H1 (cell line): ENCODE measurements around the gene PHC2. TPM values are rescaled to one million over a fixed set of nuclear protein-coding genes. Genes with fewer than 3 reads are reported as not detected.

Experiments
- CTCF ChIA-PET: fragments of 300-600 bp; sonication (Branson Sonifier 250); formaldehyde crosslinking; loops from one replicate; lab custom pipeline; 2021; ENCODE audit not compliant: partially characterized antibody; lab: Charles Lee
- POLR2A ChIA-PET: fragments of 300-600 bp; sonication (Branson Sonifier 250); formaldehyde crosslinking; loops from one replicate; lab custom pipeline; 2021; ENCODE audit warnings: inconsistent platforms; ENCODE audit not compliant: partially characterized antibody; lab: Charles Lee
- DNase-seq, 2 experiments: peaks; one replicate each; pipeline versions ENCODE4 v3.0.0 to v3.0.0-alpha.2; 2010 to 2022; ENCODE audit warnings: low spot score in 2 of 2, low read depth in 1 of 2, mixed read lengths in 1 of 2
- FAIRE-seq: peaks from 2 replicates; lab custom pipeline; 2011; peaks lifted over from hg19 to GRCh38; lab: Jason Lieb, UNC
- H2AFZ ChIP-seq: 2 replicates; pipeline ENCODE4 v1.8.1; 2012; ENCODE audit warnings: low read length, inconsistent platforms
- H2AK5ac ChIP-seq: 2 replicates; pipeline ENCODE4 v1.6.1; 2013; ENCODE audit warnings: low read depth, low read length
- H2BK120ac ChIP-seq: replicated peaks from 2 replicates; pipeline ENCODE3; 2013; ENCODE audit warnings: low read depth, low read length, inconsistent platforms
- H2BK12ac ChIP-seq: 2 replicates; pipeline ENCODE4 v1.6.1; 2013; ENCODE audit warnings: low read depth, low read length
- H2BK15ac ChIP-seq: 2 replicates; pipeline ENCODE4 v1.6.1; 2013; ENCODE audit warnings: low read length
- H2BK20ac ChIP-seq: 2 replicates; pipeline ENCODE4 v1.6.1; 2013; ENCODE audit warnings: low read length
- H2BK5ac ChIP-seq: 2 replicates; pipeline ENCODE4 v1.6.1; 2013; ENCODE audit warnings: low read depth, low read length
- H3K14ac ChIP-seq: 2 replicates; pipeline ENCODE4 v1.6.1; 2013; ENCODE audit warnings: inconsistent platforms; ENCODE audit not compliant: insufficient read length
- H3K18ac ChIP-seq: 2 replicates; pipeline ENCODE4 v1.6.1; 2013; ENCODE audit warnings: low read length; ENCODE audit errors: extremely low read depth
- H3K23ac ChIP-seq: 2 replicates; pipeline ENCODE4 v1.6.1; 2013; ENCODE audit warnings: inconsistent platforms; ENCODE audit not compliant: insufficient read length
- H3K23me2 ChIP-seq: 2 replicates; pipeline ENCODE4 v1.6.1; 2013; ENCODE audit warnings: low read depth, low read length
- H3K27ac ChIP-seq: 2 replicates; pipeline ENCODE4 v1.6.1; 2011; ENCODE audit warnings: low read depth, low read length, inconsistent platforms
- H3K27me3 ChIP-seq, 4 experiments: replicated peaks in 1 of 4; 1 replicate in 1 of 4; 2 replicates in 3 of 4; pipeline versions ENCODE4 v1.6.1 to v1.8.1; 2011 to 2013; ENCODE audit warnings: low read length in 3 of 4, mild to moderate bottlenecking in 3 of 4, inconsistent platforms in 2 of 4, mixed read lengths in 2 of 4, moderate library complexity in 1 of 4; ENCODE audit not compliant: control insufficient read depth in 3 of 4, insufficient read depth in 3 of 4; ENCODE audit errors: extremely low read depth in 1 of 4
- H3K36me3 ChIP-seq, 4 experiments: 2 replicates each; pipeline versions ENCODE4 v1.6.1 to v1.8.1; 2011 to 2013; ENCODE audit warnings: mild to moderate bottlenecking in 4 of 4, low read length in 3 of 4, moderate library complexity in 2 of 4, control low read depth in 1 of 4, inconsistent platforms in 1 of 4; ENCODE audit not compliant: insufficient read depth in 4 of 4, control insufficient read depth in 2 of 4
- H3K4ac ChIP-seq: replicated peaks from 2 replicates; pipeline ENCODE3; 2013; ENCODE audit warnings: low read length, low read depth, mixed read lengths, inconsistent platforms; ENCODE audit not compliant: insufficient read length
- H3K4me1 ChIP-seq, 4 experiments: replicated peaks in 1 of 4; 1 replicate in 1 of 4; 2 replicates in 3 of 4; pipeline versions ENCODE4 v1.6.1 to v1.8.1; 2011 to 2013; ENCODE audit warnings: low read length in 3 of 4, inconsistent platforms in 2 of 4, mixed read lengths in 1 of 4; ENCODE audit not compliant: insufficient read depth in 4 of 4, control insufficient read depth in 3 of 4
- H3K4me2 ChIP-seq, 2 experiments: 2 replicates each; pipeline versions ENCODE4 v1.6.1 to v1.8.1; 2011 to 2013; ENCODE audit warnings: low read depth in 2 of 2, low read length in 2 of 2, control low read depth in 1 of 2, inconsistent platforms in 1 of 2, mild to moderate bottlenecking in 1 of 2; ENCODE audit not compliant: insufficient read depth in 1 of 2
- H3K4me3 ChIP-seq, 4 experiments: fragments of 200-600, 300-600 bp in 1 of 4; sonication (generic), shearing (Covaris generic), sonication (Bioruptor Twin) in 1 of 4; 2 replicates each; pipeline versions ENCODE4 v1.5.1 to v1.8.1; 2011 to 2016; ENCODE audit warnings: low read length in 4 of 4, low read depth in 3 of 4, control low read depth in 2 of 4, inconsistent platforms in 2 of 4, mild to moderate bottlenecking in 2 of 4, mixed read lengths in 1 of 4, moderate library complexity in 1 of 4; ENCODE audit not compliant: insufficient read depth in 2 of 4; ENCODE audit errors: extremely low read depth in 1 of 4
- H3K56ac ChIP-seq: replicated peaks from 2 replicates; pipeline ENCODE3; 2013; ENCODE audit warnings: low read depth, mild to moderate bottlenecking, mixed read lengths, low read length, inconsistent platforms; ENCODE audit not compliant: insufficient read length
- H3K79me1 ChIP-seq: 2 replicates; pipeline ENCODE4 v1.6.1; 2013; ENCODE audit warnings: low read depth, low read length, control low read depth
- H3K79me2 ChIP-seq, 2 experiments: 2 replicates each; pipeline versions ENCODE4 v1.6.1 to v1.8.1; 2012 to 2013; ENCODE audit warnings: low read length in 2 of 2, mild to moderate bottlenecking in 2 of 2, inconsistent platforms in 1 of 2; ENCODE audit not compliant: insufficient read depth in 2 of 2, control insufficient read depth in 1 of 2
- H3K9ac ChIP-seq, 4 experiments: replicated peaks in 1 of 4; 1 replicate in 1 of 4; 2 replicates in 3 of 4; pipeline versions ENCODE4 v1.6.1 to v1.8.1; 2011 to 2013; ENCODE audit warnings: low read depth in 3 of 4, low read length in 3 of 4, control low read depth in 2 of 4, mild to moderate bottlenecking in 2 of 4, moderate library complexity in 2 of 4, inconsistent platforms in 1 of 4; ENCODE audit errors: extremely low read depth in 1 of 4
- H3K9me3 ChIP-seq, 2 experiments: 2 replicates each; pipeline versions ENCODE4 v1.6.1 to v1.8.1; 2012 to 2013; ENCODE audit warnings: mild to moderate bottlenecking in 2 of 2, moderate library complexity in 2 of 2, control low read depth in 1 of 2, inconsistent platforms in 1 of 2, low read depth in 1 of 2, low read length in 1 of 2, mixed read lengths in 1 of 2; ENCODE audit not compliant: insufficient read depth in 2 of 2
- H4K20me1 ChIP-seq, 2 experiments: replicated peaks in 1 of 2; 2 replicates each; pipeline versions ENCODE3 to v1.8.1; 2011 to 2013; ENCODE audit warnings: inconsistent platforms in 2 of 2, low read length in 2 of 2, mild to moderate bottlenecking in 1 of 2; ENCODE audit not compliant: insufficient read depth in 2 of 2, control insufficient read depth in 1 of 2
- H4K5ac ChIP-seq: 2 replicates; pipeline ENCODE4 v1.6.1; 2013; ENCODE audit warnings: low read length, low read depth, mixed read lengths, inconsistent platforms; ENCODE audit not compliant: insufficient read length
- H4K8ac ChIP-seq: 2 replicates; pipeline ENCODE4 v1.8.0; 2013; ENCODE audit warnings: mild to moderate bottlenecking, moderate library complexity, low read length, inconsistent platforms; ENCODE audit not compliant: insufficient read depth; ENCODE audit errors: extremely low read depth
- H4K91ac ChIP-seq: replicated peaks from 2 replicates; pipeline ENCODE3; 2013; ENCODE audit warnings: low read length, mixed read lengths, inconsistent platforms; ENCODE audit not compliant: insufficient read length
- CTBP2 ChIP-seq: IDR thresholded peaks from 2 replicates; pipeline ENCODE4 v1.7.0; 2011; ENCODE audit warnings: borderline replicate concordance, mild to moderate bottlenecking, moderate library complexity, mixed read lengths, low read length; ENCODE audit not compliant: insufficient read depth, insufficient read length
- WGBS, 2 experiments: shearing (Covaris generic) in 1 of 2; methylation state at CpG; one replicate each; pipeline versions ENCODE4 v1.1.6 to v1.1.7; 2013 to 2015; ENCODE audit warnings: low lambda C conversion rate in 2 of 2, mixed read lengths in 2 of 2, inconsistent platforms in 1 of 2, low coverage in 1 of 2, missing lambda C conversion rate in 1 of 2; ENCODE audit not compliant: insufficient replicate concordance in 2 of 2, insufficient coverage in 1 of 2, insufficient read length in 1 of 2; ENCODE audit errors: extremely low coverage in 1 of 2, missing lambda C conversion rate in 1 of 2; 5-methylcytosine and 5-hydroxymethylcytosine counted together
- polyA plus RNA-seq, 7 experiments: library from polyadenylated mRNA; depleted of rRNA in 3 of 7; stranded (reverse) in 5 of 7; unstranded in 2 of 7; fragments of >200 nt in 5 of 7; fragments of 200-250 nt in 2 of 7; gene quantifications; 1 replicate in 5 of 7; 2 replicates in 1 of 7; 4 replicates in 1 of 7; pipeline versions ENCODE4 v1.2.1 to v1.2.3, GENCODE V29; 2011 to 2013; ENCODE audit warnings: missing spikeins in 2 of 7, mixed read lengths in 2 of 7
- total RNA-seq: library from RNA; stranded (reverse); fragmentation: NEBNext Ultra II Directional; extraction: Animal tissue kit (Norgen Biotek cat#: 25700); gene quantifications from 2 replicates; pipeline ENCODE4 v1.2.1, GENCODE V29; 2021

Gene PHC2
- total and polyA plus RNA-seq, 2 of the 8 experiments (the other 6 are each of a cell fraction or from before 2014, with no cell fraction given): 5.6 to 14.2 TPM

- H4K8ac ChIP-seq: no peak overlapping the region; the same call in 1 of the 2 replicates
- H2BK12ac ChIP-seq: no peak overlapping the region
- CTCF ChIA-PET: interaction anchor here (0.7 to 5.5 kb wide), 6 partner anchors 9 to 1694 kb away, joined by 3 to 50 read pairs (median 4); no protein-coding TSS in a partner anchor
- POLR2A ChIA-PET: interaction anchor here (1.1 to 1.4 kb wide), 2 partner anchors 9 to 27 kb away, joined by 3 to 4 read pairs; no protein-coding TSS in a partner anchor
- no peak overlapping the region for H2BK20ac ChIP-seq
- TF ChIP-seq CTBP2: no peak
- FAIRE-seq (no peak), DNase-seq (no peak)
- peaks cover 5 to 8% (median 6%) of the 10 kb centered on the region in 4 experiments; a peak in 6 of 7 replicates for H3K27me3 ChIP-seq
- H3K4me3 ChIP-seq: no peak overlapping the region
- no peaks in the 10 kb centered on the region for H3K79me2 ChIP-seq
- no peak overlapping the region for H3K18ac ChIP-seq
- H3K14ac ChIP-seq: no peak overlapping the region
- peaks cover 0 to 3% (median under 1%) of the 10 kb centered on the region in 4 experiments; a peak in 5 of 7 replicates for H3K4me1 ChIP-seq
- no peak overlapping the region for H3K23ac ChIP-seq
- peaks cover 0 to 4% (median 0%) of the 10 kb centered on the region in 4 experiments; a peak in 1 of 8 replicates for H3K36me3 ChIP-seq
- no peak overlapping the region for H3K56ac ChIP-seq
- no peak overlapping the region for H4K5ac ChIP-seq
- no peak overlapping the region for H2AFZ ChIP-seq
- H4K91ac ChIP-seq: no peak overlapping the region
- H2BK5ac ChIP-seq: no peak overlapping the region
- H3K9me3 ChIP-seq: peaks cover 2 to 13% of the 10 kb centered on the region in 2 experiments; a peak in 1 of 4 replicates
- no peak overlapping the region for H3K9ac ChIP-seq
- H3K79me1 ChIP-seq: no peaks in the 10 kb centered on the region
- H2BK120ac ChIP-seq: no peak overlapping the region
- no peak overlapping the region for H3K4ac ChIP-seq
- no peaks in the 10 kb centered on the region for H4K20me1 ChIP-seq
- H2AK5ac ChIP-seq: no peak overlapping the region
- H3K27ac ChIP-seq: no peak overlapping the region
- H2BK15ac ChIP-seq: no peak overlapping the region
- no peak overlapping the region for H3K4me2 ChIP-seq
- WGBS, 2 experiments: 90% methylated on average over 6 of the region's 7 CpGs; no CpG with 5 or more reads in 1 of the 2 experiments
- peaks cover 1% of the 10 kb centered on the region; the same call in 1 of the 2 replicates for H3K23me2 ChIP-seq
Measured at GRCh38 chr1:33311706-33312412, 119.0 kb downstream of the PHC2 start.
